Measurements from ENCODE around the gene LILRB1. TPM values are rescaled to one million over a fixed set of nuclear protein-coding genes. Genes with fewer than 3 reads are reported as not detected.
"Not testable (repeated sequence)": the region's sequence is repeated elsewhere in the genome, so short reads cannot be mapped to it uniquely, and the experiment has no call there.

Gene LILRB1
- total and polyA plus RNA-seq, 7 donors = 1.8 to 11.7 (median 3.9) TPM

DNA sequence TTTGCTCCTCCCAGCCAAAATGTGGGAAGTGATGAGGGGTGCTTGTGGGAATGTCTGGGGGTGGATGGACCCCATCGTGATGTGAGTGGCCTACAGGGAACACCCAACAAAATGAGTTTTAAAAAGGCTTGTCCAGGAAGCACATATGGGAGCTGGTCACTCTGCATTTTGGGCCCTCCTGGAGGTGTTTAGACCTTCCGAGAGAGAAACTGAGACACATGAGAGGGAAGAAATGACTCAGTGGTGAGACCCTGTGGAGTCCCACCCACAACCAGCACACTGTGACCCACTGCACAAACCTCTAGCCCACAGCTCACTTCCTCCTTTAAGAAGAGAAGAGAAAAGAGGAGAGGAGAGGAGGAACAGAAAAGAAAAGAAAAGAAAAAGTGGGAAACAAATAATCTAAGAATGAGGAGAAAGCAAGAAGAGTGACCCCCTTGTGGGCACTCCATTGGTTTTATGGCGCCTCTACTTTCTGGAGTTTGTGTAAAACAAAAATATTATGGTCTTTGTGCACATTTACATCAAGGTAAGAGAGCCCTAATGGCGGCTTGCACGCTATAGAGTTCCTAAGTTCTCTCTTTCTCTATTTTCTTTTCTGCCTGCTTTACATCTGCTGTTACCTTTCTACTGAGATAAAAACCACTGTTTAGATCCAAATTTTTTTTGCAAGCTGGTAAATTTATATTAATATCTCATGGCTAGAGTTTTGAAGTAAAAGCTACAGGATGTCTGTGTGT, 13.3 kb upstream of the LILRB1 start:
- intact Hi-C loops (cut with DNase I) = no loop called here
- TF ChIP-seq POLR2AphosphoS5 (IDR thresholded peaks at IDR 0.05) (no peak), EP300 (IDR thresholded peaks at IDR 0.05) (no peak), POLR2A (IDR thresholded peaks at IDR 0.05) (no peak)
- TF ChIP-seq, protein P1, sequence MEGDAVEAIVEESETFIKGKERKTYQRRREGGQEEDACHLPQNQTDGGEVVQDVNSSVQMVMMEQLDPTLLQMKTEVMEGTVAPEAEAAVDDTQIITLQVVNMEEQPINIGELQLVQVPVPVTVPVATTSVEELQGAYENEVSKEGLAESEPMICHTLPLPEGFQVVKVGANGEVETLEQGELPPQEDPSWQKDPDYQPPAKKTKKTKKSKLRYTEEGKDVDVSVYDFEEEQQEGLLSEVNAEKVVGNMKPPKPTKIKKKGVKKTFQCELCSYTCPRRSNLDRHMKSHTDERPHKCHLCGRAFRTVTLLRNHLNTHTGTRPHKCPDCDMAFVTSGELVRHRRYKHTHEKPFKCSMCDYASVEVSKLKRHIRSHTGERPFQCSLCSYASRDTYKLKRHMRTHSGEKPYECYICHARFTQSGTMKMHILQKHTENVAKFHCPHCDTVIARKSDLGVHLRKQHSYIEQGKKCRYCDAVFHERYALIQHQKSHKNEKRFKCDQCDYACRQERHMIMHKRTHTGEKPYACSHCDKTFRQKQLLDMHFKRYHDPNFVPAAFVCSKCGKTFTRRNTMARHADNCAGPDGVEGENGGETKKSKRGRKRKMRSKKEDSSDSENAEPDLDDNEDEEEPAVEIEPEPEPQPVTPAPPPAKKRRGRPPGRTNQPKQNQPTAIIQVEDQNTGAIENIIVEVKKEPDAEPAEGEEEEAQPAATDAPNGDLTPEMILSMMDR (IDR thresholded peaks at IDR 0.05) = no peak
- no peaks in the 10 kb centered on the region for H3K4me1 ChIP-seq
- H3K4me3 ChIP-seq = no peak overlapping the region
- H3K27ac ChIP-seq = no peak overlapping the region
- DNase-seq = no peak
- no peaks in the 10 kb centered on the region for H3K27me3 ChIP-seq
- no peaks in the 10 kb centered on the region for H3K36me3 ChIP-seq
- WGBS, 2 donors = 41 to 74% methylated on average over 5 of the region's 5 CpGs
- H3K9me3 ChIP-seq = peaks cover 0 to 2% (median 0%) of the 10 kb centered on the region in 4 donors

DNA sequence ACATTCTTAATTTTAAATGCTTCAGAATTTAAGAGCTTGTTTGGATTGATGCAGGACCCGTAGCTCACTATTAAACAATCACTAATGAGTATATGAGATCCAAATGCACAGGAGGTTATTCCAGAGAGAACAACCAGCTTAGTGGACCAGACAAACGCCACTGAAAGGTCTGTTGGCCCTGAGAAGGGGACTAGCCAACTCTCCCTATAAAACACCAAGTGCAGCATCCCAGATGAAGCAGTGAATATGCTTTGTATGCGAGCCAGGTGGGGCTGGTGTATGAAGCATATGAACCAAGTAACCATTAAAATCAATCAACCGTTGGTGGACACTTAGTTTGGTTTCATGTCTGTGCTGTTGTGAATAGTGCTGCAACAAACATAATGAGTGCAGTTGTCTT, 9.8 kb upstream of the LILRB1 start:
- Histone ChIP-seq H3K9me3 (no peaks in the 10 kb centered on the region), H3K27me3 (no peaks in the 10 kb centered on the region), H3K27ac (no peak overlapping the region), H3K4me3 (no peak overlapping the region), H3K4me1 (no peaks in the 10 kb centered on the region), H3K36me3 (no peaks in the 10 kb centered on the region)
- TF ChIP-seq POLR2A (IDR thresholded peaks at IDR 0.05) = no peak
- TF ChIP-seq POLR2AphosphoS5 (IDR thresholded peaks at IDR 0.05) = no peak
- TF ChIP-seq EP300 (IDR thresholded peaks at IDR 0.05) = no peak
- TF ChIP-seq, protein P1 (IDR thresholded peaks at IDR 0.05) = no peak
- intact Hi-C loops (cut with DNase I) = no loop called here
- WGBS, 2 donors = 57 to 77% methylated on average over 4 of the region's 4 CpGs
- DNase-seq = no peak

GRCh38 chr19:54622431-54622830, 7.9 kb upstream of the LILRB1 start:
- no peak overlapping the region for H3K4me3 ChIP-seq
- H3K36me3 ChIP-seq = no peaks in the 10 kb centered on the region
- H3K9me3 ChIP-seq = peaks cover 0 to 4% (median 0%) of the 10 kb centered on the region in 4 donors
- 57 to 63% methylated on average over 4 of the region's 4 CpGs for WGBS, 2 donors
- DNase-seq = no peak
- no peak overlapping the region for H3K27ac ChIP-seq
- no peaks in the 10 kb centered on the region for H3K27me3 ChIP-seq
- TF ChIP-seq, protein P1 (IDR thresholded peaks at IDR 0.05) = no peak
- TF ChIP-seq EP300 (IDR thresholded peaks at IDR 0.05) = no peak
- TF ChIP-seq POLR2AphosphoS5 (IDR thresholded peaks at IDR 0.05) = no peak
- TF ChIP-seq POLR2A (IDR thresholded peaks at IDR 0.05) = no peak
- intact Hi-C loops (cut with DNase I) = no loop called here
- H3K4me1 ChIP-seq = no peaks in the 10 kb centered on the region

GRCh38 chr19:54624234-54624633, 6.0 kb upstream of the LILRB1 start:
- H3K4me1 ChIP-seq; H3K27ac ChIP-seq; DNase-seq; H3K4me3 ChIP-seq; intact Hi-C loops (cut with DNase I); H3K27me3 ChIP-seq; H3K9me3 ChIP-seq; H3K36me3 ChIP-seq: not testable (repeated sequence)
- WGBS, 2 donors = 56 to 69% methylated on average over 10 of the region's 10 CpGs

DNA sequence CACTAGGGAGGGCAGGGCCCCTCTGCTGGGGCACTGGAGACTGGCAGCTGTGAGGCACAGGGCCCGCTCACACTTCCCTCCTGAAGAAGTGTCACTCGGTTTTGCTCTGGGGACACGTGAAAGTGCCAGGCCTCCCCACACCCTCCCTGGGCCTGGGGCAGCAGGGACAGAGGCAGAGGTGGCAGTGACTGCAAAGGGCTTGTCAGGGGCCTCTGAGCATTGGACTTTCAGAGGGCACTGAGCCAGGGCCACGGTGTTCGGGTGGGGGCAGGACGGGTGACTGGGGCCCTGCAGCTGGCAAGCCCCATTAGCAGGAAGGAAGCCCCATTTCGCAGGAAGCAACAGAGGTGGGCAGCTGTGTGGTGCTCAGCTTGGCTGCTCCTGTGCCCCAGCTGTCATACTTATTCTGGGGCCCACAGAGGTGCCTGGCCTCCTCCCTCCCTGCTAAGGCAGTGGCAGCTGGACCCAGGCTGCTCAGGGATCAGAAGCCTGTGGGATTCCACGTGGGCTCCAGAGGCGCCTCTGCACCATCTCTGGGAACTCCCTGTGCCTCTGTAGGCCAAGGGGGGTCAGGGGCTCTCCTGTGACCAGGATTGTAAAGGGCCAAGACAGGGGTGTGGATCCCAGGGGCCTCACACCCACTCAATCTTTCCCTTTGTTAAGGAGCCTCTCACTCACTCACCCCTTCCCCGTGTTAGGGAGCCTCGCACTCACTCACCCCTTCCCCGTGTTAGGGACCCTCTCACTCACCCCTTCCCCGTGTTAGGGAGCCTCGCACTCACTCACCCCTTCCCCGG, 5.2 kb upstream of the LILRB1 start:
- H3K9me3 ChIP-seq, H3K27ac ChIP-seq: not testable (repeated sequence)

More for the DNA sequence above, 5.2 kb upstream of the LILRB1 start:
- H3K4me3 ChIP-seq; H3K36me3 ChIP-seq; H3K27me3 ChIP-seq; intact Hi-C loops (cut with DNase I); DNase-seq; H3K4me1 ChIP-seq: not testable (repeated sequence)
- WGBS, 2 donors = 54 to 69% methylated on average over 10 to 14 of the region's 15 CpGs
